ENCODE measurements around the gene SLC23A3.

The SLC23A3 gene

GRCh38 chr2:219175928-219176817 lies 6.3 kb upstream of the SLC23A3 start:
- no peak for DNase-seq (ENCODE audit: low read depth)

GRCh38 chr2:219175486-219175885 lies 5.7 kb upstream of the SLC23A3 start:
- no peak for DNase-seq (ENCODE audit: low read depth)

- no peak for DNase-seq (ENCODE audit: low read depth)
Measured at GRCh38 chr2:219174801-219175200, 5.0 kb upstream of the SLC23A3 start.

DNA sequence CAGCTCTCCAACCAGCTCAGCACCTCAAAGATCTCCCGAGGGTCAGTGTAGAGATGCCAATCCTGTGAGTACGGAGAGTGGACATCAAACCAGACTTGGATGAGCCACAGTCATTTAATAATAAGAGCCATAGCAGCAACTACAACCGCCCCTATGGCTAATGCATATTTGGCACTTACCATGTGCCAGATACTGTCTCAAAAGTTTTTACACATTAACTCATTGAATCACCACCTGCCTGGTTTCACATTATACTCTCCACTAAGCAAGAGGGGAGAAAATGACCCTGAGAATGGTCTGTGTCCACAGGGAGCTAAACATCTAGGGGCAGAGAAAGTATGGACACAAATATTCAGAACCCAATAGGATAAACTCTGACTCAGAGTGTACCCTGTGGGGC lies 4.3 kb upstream of the SLC23A3 start:
- no peak for DNase-seq (ENCODE audit: low read depth)

DNA sequence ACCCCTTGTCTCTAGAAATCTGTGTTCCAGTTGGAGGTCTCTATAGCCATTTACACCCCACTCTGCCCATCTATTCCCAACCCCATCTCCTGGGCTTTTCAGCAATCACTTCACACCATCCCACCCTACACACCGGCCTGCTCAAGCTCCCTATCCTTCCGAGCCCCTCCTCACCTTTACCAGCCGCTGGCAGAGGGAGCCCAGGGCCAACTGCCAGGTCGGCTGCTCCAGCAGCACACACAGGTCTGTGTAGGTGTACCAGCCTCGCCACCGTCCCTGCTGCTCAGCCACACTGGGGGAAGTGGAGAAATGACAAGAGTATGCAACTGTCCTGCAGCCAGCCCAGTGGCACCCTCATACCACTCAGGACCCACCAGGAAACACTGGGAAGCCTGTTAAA lies 3.3 kb upstream of the SLC23A3 start:
- DNase-seq (ENCODE audit: low read depth) = no peak

DNA sequence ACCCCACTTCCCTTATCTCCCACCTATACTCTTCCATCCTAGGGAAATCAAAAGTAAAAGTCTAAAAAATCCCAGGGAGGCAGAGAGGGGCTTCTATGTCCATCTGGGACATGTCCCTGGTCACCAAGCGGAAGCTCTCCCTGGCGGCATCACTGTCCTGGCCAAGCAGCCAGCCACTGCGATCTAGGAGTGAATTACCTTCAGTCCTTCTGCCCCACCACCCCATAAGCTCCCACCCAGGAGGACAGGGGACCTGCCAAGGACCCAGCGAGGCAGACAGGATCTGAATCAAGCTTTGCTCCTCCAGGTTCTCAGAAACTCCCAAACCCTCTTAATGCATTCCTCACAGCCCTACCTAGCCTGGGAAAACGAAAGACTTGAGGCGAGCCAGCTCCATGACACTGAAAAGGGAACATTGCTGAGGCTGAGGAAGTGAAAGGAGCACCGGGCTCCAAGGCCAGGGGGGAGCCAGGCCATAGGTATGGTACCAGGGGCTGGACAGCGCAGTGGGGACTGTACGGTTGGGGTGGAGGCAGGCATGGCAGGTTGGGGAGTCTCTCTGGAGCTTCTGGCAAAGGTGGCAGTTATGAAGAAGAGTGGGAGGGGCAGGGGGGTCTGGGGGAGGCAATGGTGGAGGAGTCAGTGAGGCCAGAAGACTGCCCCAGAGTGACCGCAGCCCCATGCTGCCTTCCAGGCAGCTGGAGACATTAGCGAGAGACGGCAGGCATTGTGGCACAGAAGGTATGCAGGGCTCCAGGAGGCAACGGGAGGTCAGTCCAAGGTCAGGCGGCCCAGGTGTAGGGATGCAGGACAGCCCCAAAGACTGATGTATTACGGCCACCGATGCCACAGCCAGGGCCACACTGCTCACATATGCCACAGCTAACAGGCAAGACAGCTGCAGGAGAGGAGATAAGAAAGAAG lies 2.7 kb upstream of the SLC23A3 start:
- DNase-seq (ENCODE audit: low read depth) = no peak

- no peak for DNase-seq (ENCODE audit: low read depth)
Measured at GRCh38 chr2:219171231-219171651, 1.4 kb upstream of the SLC23A3 start.

GRCh38 chr2:219168932-219169331 lies 897 bp downstream of the SLC23A3 start:
- no peak for DNase-seq (ENCODE audit: low read depth)

- no peak for DNase-seq (ENCODE audit: low read depth)
Measured at GRCh38 chr2:219168526-219168925, 1.3 kb downstream of the SLC23A3 start.

DNA sequence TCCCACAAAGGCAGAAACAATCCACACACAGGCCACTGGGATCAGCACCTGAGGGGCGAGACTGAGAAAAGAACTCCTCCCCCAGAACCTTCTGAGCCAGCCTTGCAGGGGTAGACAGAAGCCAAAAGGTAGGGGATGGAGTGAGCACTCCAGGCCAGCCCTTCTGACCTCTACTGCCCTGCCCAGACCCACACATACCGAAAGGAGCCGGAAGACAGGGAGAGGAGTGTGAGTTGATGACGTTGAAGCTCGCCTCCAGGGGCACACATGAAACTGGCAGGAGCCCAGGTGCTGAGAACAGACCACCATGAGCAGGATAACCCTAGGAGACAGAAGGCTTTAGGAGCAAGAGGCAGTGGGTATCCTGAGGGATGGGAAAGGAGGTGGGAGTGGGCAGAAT lies 1.8 kb downstream of the SLC23A3 start:
- no peak for DNase-seq (ENCODE audit: low read depth)

GRCh38 chr2:219165058-219165911 lies 4.5 kb downstream of the SLC23A3 start:
- no peak for DNase-seq (ENCODE audit: low read depth)

- DNase-seq (ENCODE audit: low read depth) = no peak
Measured at GRCh38 chr2:219163156-219163555, 6.7 kb downstream of the SLC23A3 start.

DNA sequence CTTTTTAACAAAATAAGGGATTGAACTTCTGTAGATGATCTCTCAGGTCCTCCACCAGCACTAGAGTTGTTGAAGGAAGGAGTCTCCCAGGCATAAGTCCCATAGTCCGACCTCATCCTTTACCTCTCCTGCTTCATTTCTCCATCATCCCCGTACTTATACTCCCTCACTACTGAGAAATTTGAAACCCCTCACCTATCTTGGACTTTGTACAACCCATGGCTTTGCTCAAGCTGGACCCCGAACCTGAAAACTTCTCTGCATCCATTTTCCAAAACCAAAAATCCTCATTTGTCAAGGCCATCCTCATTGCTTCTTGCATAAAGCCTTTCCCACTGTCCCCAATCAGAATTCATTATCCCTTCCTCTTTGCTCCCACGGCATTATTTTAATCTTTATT lies 8.7 kb downstream of the SLC23A3 start:
- DNase-seq (ENCODE audit: low read depth) = no peak

- DNase-seq (ENCODE audit: low read depth) = peak; percentile 88
Measured at GRCh38 chr2:219160186-219161017, 9.4 kb downstream of the SLC23A3 start, which contains the start of gene NHEJ1. Gene NHEJ1 (minus strand): TSS chr2:219160815. CDS start chr2:219158362, 2,453 bp downstream.

GRCh38 chr2:219159771-219160185 lies 10.1 kb downstream of the SLC23A3 start:
- DNase-seq (ENCODE audit: low read depth) = no peak

GRCh38 chr2:219158586-219158985 lies 11.2 kb downstream of the SLC23A3 start:
- DNase-seq (ENCODE audit: low read depth) = no peak

DNA sequence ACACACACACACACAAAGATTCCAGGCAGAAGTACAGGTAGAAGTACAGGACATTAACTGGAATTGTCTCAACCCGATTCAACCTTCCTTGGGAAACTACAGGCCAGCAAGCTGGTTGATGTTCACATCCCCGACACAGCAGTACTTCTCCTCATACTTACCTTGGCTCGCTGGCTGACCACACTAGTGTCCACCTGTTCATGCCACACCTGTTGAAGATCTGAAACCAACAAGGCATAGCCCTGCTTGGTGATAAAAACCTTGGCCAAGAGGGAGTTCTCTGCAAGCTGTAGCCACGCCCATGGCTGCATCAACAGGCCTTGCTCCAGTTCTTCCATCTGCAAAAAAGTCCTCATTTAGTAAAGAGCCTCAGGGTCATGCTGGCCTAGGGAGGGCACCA lies 11.8 kb downstream of the SLC23A3 start:
- no peak for DNase-seq (ENCODE audit: low read depth)

GRCh38 chr2:219157396-219157795 lies 12.4 kb downstream of the SLC23A3 start:
- no peak for DNase-seq (ENCODE audit: low read depth)

- DNase-seq (ENCODE audit: low read depth) = no peak
Measured at GRCh38 chr2:219155054-219155644, 14.7 kb downstream of the SLC23A3 start.

- DNase-seq (ENCODE audit: low read depth) = no peak
Measured at GRCh38 chr2:219149667-219150066, 20.2 kb downstream of the SLC23A3 start.
